Upper lobe of right lung (tissue), 1 donor: ENCODE measurements around the gene ARHGEF19. TPM values are rescaled to one million over a fixed set of nuclear protein-coding genes. Genes with fewer than 3 reads are reported as not detected.
"Not testable (repeated sequence)": the region's sequence is repeated elsewhere in the genome, so short reads cannot be mapped to it uniquely, and the experiment has no call there.

Source experiments
- ATAC-seq: fragments of 200-7000 bp; cut with Tn5 transposase; one replicate; pipeline ENCODE4 v1.9.1; 2020; ENCODE audit warnings: mild to moderate bottlenecking, moderate library complexity
- DNase-seq: peaks from one replicate; pipeline ENCODE4 v3.0.0-alpha.2; 2020
- H3K27ac ChIP-seq: fragments of 200-600 bp; one replicate; pipeline ENCODE4 v1.8.0; 2022
- H3K27me3 ChIP-seq: fragments of 200-600 bp; one replicate; pipeline ENCODE4 v1.8.0; 2022; ENCODE audit warnings: mild to moderate bottlenecking
- H3K36me3 ChIP-seq: fragments of 200-600 bp; one replicate; pipeline ENCODE4 v1.8.0; 2022
- H3K4me1 ChIP-seq: fragments of 200-600 bp; one replicate; pipeline ENCODE4 v1.8.0; 2022
- H3K4me3 ChIP-seq: fragments of 200-600 bp; one replicate; pipeline ENCODE4 v1.8.0; 2022; ENCODE audit warnings: mild to moderate bottlenecking
- H3K9me3 ChIP-seq: fragments of 200-600 bp; one replicate; pipeline ENCODE4 v1.8.0; 2022
- intact Hi-C: fragments of 100-400 bp; cut with DNase I; formaldehyde crosslinking; loops from one replicate; pipeline ENCODE4 v1.11.0; 2022
- total RNA-seq: library from RNA; stranded (reverse); fragmentation: NEBNext Ultra II Directional; extraction: Animal tissue kit (Norgen Biotek cat#: 25700); gene quantifications from one replicate; pipeline ENCODE4 v1.2.1, GENCODE V29; 2021
- TF ChIP-seq, protein P1 (sequence below): fragments of 200-600 bp; IDR thresholded peaks from one replicate; pipeline ENCODE4 v1.8.0; 2022; ENCODE audit warnings: antibody characterized with exemption
- donor health status: DM: no; HTN: yes; CAD: no; lungs with severe emphysema.

ARHGEF19 gene
- total RNA-seq, 1 donor from 2014 or later = 11.9 TPM

DNA sequence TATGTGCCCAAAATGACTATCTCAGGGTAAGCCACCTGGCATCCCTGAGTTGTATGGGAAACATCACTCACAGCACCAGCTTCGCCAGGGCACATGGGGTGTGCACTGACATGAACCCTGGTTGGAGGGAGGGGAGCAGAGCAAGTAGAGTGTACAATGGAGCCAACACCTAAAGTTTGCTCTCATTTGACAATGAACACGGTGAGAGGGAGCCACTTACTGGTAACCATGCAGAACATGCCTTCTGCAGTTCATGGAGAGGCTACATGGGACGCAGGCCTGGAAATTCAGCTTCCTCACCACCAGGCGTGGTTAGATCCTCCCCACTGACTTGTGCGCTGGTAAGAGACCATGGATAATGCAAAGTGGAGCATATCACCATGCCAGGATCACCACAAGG is 34.5 kb upstream of the ARHGEF19 start:
- DNase-seq (no peak), ATAC-seq (no peak)
- intact Hi-C loops = no loop called here

DNA sequence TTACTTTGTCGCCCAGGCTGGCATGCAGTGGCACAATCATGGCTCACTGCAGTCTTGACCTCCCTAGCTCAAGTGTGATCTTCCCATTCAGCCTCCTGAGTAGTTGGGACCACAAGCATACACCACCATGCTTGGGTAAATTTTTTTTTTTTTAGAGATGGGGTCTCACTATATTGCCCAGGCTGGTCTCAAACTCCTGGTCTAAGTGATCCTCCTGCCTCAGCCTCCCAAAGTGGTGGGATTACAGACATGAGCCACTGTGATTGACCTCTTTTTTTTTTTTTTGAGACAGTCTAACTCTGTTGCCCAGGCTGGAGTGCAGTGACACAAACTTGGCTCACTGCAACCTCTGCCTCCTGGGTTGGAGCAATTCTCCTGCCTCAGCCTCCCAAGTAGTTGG is 33.8 kb upstream of the ARHGEF19 start:
- H3K9me3 ChIP-seq, ATAC-seq, H3K4me3 ChIP-seq, H3K27ac ChIP-seq, intact Hi-C loops, H3K27me3 ChIP-seq, DNase-seq: not testable (repeated sequence)
- peaks cover 14% of the 10 kb centered on the region for H3K36me3 ChIP-seq
- peaks cover 40% of the 10 kb centered on the region for H3K4me1 ChIP-seq

More for the DNA sequence above, 34.5 kb upstream of the ARHGEF19 start:
- Histone ChIP-seq H3K9me3 (no peaks in the 10 kb centered on the region), H3K36me3 (peaks cover 21% of the 10 kb centered on the region), H3K4me1 (peaks cover 40% of the 10 kb centered on the region), H3K27ac (no peak overlapping the region), H3K27me3 (no peaks in the 10 kb centered on the region), H3K4me3 (no peak overlapping the region)
- TF ChIP-seq, protein P1, sequence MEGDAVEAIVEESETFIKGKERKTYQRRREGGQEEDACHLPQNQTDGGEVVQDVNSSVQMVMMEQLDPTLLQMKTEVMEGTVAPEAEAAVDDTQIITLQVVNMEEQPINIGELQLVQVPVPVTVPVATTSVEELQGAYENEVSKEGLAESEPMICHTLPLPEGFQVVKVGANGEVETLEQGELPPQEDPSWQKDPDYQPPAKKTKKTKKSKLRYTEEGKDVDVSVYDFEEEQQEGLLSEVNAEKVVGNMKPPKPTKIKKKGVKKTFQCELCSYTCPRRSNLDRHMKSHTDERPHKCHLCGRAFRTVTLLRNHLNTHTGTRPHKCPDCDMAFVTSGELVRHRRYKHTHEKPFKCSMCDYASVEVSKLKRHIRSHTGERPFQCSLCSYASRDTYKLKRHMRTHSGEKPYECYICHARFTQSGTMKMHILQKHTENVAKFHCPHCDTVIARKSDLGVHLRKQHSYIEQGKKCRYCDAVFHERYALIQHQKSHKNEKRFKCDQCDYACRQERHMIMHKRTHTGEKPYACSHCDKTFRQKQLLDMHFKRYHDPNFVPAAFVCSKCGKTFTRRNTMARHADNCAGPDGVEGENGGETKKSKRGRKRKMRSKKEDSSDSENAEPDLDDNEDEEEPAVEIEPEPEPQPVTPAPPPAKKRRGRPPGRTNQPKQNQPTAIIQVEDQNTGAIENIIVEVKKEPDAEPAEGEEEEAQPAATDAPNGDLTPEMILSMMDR = no peak

DNA sequence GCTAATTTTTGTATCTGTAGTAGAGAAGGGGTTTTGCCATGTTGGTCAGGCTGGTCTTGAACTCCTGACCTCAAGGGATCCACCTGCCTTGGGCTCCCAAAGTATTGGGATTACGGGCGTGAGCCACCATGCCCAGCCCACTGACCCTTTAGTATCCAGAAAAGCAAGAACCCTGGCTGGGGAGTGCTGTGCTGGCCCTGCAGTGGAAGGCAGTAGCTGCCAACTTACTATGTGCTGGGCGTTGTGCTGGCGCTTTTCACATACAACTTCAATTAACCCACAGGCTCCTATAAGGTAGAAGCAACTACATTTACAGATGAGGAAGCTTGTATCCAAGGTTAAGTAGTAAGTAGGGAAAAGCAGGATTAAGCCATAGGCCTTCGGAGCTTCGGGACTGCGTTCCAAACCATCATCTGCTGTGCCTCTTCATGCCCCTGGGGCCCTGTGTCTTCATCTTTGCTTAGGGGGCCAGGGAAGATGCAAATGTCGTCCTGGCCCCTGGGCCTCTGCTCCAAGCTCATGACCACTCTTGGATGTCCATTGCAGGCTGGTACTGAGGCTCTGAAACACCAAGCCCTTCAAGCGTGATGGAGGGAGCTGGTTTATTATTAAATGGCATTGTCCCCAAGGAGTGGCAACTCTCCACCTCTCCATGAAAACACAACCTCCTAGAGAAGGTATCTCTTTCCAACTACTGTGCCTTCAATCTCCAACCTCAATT is 33.2 kb upstream of the ARHGEF19 start:
- Histone ChIP-seq H3K36me3 (peaks cover 8% of the 10 kb centered on the region), H3K4me3 (no peak overlapping the region), H3K4me1 (peaks cover 36% of the 10 kb centered on the region), H3K27ac (no peak overlapping the region), H3K9me3 (no peaks in the 10 kb centered on the region), H3K27me3 (no peaks in the 10 kb centered on the region)
- intact Hi-C loops = no loop called here
- ATAC-seq (no peak), DNase-seq (no peak)
- TF ChIP-seq, protein P1 = no peak

DNA sequence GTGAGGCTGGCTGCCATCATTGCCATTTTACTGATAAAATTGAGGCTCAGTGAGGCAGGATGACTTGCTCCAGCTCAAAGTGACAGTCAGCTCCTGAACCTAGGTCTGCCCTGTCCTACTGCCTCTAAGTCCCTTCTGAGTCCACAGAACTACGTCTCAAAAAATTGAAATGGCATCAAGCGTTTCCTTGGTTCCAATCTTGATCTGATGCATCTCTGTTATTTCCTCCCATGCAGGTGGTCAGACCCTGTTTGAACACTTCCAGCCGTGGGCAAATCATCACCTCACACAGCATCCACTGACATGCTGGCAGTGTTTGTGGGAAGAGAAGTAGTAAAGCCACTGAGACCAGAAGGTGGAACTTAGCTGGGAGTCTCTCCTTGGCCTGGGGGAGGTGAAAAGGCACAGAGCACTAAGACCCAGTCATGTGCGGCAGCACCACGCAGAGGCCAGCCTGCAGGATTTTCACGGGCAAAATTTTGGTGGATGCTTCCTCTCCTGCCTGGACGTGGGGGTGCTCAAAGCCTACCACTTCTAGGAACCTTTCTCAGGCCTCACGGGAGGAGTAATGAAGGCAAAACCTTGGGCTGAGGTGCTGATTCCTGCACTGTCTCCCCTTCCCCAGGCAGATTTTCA is 32.3 kb upstream of the ARHGEF19 start:
- intact Hi-C loops = no loop called here
- Histone ChIP-seq H3K27ac (no peak overlapping the region), H3K4me1 (peaks cover 27% of the 10 kb centered on the region), H3K27me3 (no peaks in the 10 kb centered on the region), H3K4me3 (no peak overlapping the region), H3K36me3 (peaks cover 7% of the 10 kb centered on the region), H3K9me3 (no peaks in the 10 kb centered on the region)
- no peak for DNase-seq
- TF ChIP-seq, protein P1 = no peak
- ATAC-seq = no peak

DNA sequence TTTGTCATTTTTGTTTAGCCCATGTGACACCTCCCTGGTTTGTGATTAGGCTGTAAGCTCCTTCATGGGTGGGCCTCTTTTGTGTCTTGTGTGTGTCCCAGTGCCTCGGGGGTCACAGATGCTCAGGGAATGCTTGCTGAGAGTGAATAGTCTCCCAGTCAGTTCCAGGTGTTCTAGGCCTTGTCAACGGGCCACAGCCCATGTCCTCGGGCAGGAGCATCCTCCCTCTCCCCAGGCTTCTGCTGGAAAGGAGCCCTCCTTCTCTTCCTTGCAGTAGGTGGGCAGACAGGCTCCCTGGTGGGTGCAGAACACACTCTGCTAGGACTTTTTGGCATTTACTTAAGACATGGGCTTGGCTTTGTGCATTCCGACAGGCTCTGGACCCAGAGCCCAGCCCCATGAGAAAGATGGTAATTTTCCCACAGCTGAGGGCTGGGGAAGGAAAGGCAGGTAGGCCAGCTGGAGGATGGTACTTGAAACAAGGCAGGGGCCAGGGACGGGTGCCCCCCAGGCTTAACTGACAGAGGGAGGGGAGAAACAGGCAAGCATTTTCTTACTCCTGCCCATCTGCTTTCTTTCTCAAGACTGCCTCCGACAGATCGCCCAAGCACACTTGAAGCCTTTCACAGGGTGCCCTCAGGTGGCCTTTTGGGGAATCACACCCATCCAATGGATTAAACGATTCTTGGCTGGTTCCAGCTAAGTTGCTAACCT is 31.6 kb upstream of the ARHGEF19 start:
- Histone ChIP-seq H3K9me3 (no peaks in the 10 kb centered on the region), H3K4me1 (peaks cover 21% of the 10 kb centered on the region), H3K27ac (no peak overlapping the region), H3K36me3 (peaks cover 7% of the 10 kb centered on the region), H3K27me3 (no peaks in the 10 kb centered on the region), H3K4me3 (no peak overlapping the region)
- ATAC-seq = peak; percentile 84
- intact Hi-C loops = no loop called here
- TF ChIP-seq, protein P1 = peak; percentile 87
- no peak for DNase-seq

DNA sequence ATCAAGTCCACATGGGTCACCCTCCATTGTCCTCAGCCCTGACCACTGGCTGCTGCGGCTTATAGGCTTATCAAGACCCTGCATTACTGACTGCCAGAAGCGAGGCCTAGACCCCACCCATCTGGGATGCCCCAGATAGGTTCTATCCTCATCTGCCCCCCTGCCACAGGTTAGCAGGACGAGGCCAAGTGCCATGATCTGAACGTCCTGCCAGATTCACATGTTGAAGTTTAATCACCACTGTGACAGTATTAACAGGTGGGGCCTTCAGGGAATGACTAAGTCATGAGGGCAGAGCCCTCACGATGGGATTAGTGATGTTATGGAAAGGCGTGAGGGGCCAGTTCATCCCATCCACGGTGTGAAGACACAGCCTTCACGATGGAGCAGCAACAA is 30.8 kb upstream of the ARHGEF19 start:
- Histone ChIP-seq H3K4me3 (no peak overlapping the region), H3K36me3 (peaks cover 7% of the 10 kb centered on the region), H3K27ac (no peak overlapping the region), H3K27me3 (no peaks in the 10 kb centered on the region), H3K4me1 (peaks cover 12% of the 10 kb centered on the region), H3K9me3 (no peaks in the 10 kb centered on the region)
- TF ChIP-seq, protein P1 = no peak
- no peak for ATAC-seq
- DNase-seq = no peak
- intact Hi-C loops = no loop called here
